DOHH2 (cell line): ENCODE data around the gene RAD9B.

Source experiments
- H3F3A ChIP-seq: fragments of 200-600 bp; sonication (generic), shearing (Covaris generic); 2 replicates; pipeline ENCODE4 v1.6.0; 2016; ENCODE audit warnings: antibody characterized with exemption, mild to moderate bottlenecking; ENCODE audit not compliant: control insufficient read depth, insufficient read depth
- H3K27ac ChIP-seq: fragments of 200-600 bp; sonication (generic); 2 replicates; pipeline ENCODE4 v1.5.1; 2014; ENCODE audit warnings: low read depth, mild to moderate bottlenecking, low read length, moderate library complexity
- H3K27me3 ChIP-seq: fragments of 200-600 bp; sonication (generic); 2 replicates; pipeline ENCODE4 v1.6.1; 2014; ENCODE audit warnings: mild to moderate bottlenecking, low read length, mixed read lengths; ENCODE audit not compliant: control insufficient read depth
- H3K36me3 ChIP-seq: fragments of 200-600 bp; sonication (generic); 2 replicates; pipeline ENCODE4 v1.6.1; 2014; ENCODE audit warnings: mild to moderate bottlenecking, low read length, moderate library complexity, mixed read lengths; ENCODE audit not compliant: control insufficient read depth
- H3K4me1 ChIP-seq: fragments of 200-600 bp; sonication (generic); 2 replicates; pipeline ENCODE4 v1.6.1; 2014; ENCODE audit warnings: mild to moderate bottlenecking, low read length, mixed read lengths; ENCODE audit not compliant: control insufficient read depth
- H3K4me2 ChIP-seq: fragments of 200-600 bp; sonication (generic); 2 replicates; pipeline ENCODE4 v1.6.0; 2014; ENCODE audit warnings: mild to moderate bottlenecking, low read length, moderate library complexity
- H3K4me3 ChIP-seq: fragments of 200-600 bp; sonication (generic); 2 replicates; pipeline ENCODE4 v1.5.1; 2014; ENCODE audit warnings: mild to moderate bottlenecking, low read length, mixed read lengths
- H3K79me2 ChIP-seq: fragments of 200-600 bp; sonication (generic); 2 replicates; pipeline ENCODE4 v1.6.1; 2014; ENCODE audit warnings: mild to moderate bottlenecking, low read length, mixed read lengths; ENCODE audit not compliant: control insufficient read depth
- H3K9me2 ChIP-seq: fragments of 200-600 bp; sonication (generic); replicated peaks from 2 replicates; pipeline ENCODE4 v1.6.1; 2014; ENCODE audit warnings: mild to moderate bottlenecking, low read length, mixed read lengths; ENCODE audit not compliant: control insufficient read depth
- H3K9me3 ChIP-seq: fragments of 200-600 bp; sonication (generic); 2 replicates; pipeline ENCODE4 v1.6.1; 2014; ENCODE audit warnings: antibody characterized with exemption, low read length, mixed read lengths; ENCODE audit not compliant: control insufficient read depth, insufficient read depth
- H4K20me1 ChIP-seq: fragments of 200-600 bp; sonication (generic); 2 replicates; pipeline ENCODE4 v1.6.0; 2014; ENCODE audit warnings: low read depth, mild to moderate bottlenecking, antibody characterized with exemption, low read length, moderate library complexity; ENCODE audit not compliant: control insufficient read depth, insufficient read depth
- EZH2phosphoT487 ChIP-seq: fragments of 200-600 bp; sonication (generic); IDR thresholded peaks from 2 replicates; pipeline ENCODE4 v1.6.1; 2017; ENCODE audit warnings: borderline replicate concordance, mild to moderate bottlenecking, antibody characterized with exemption, low read length, moderate library complexity, mixed read lengths
- TF ChIP-seq, protein P1 (sequence below): fragments of 200-600 bp; sonication (generic); IDR thresholded peaks from one replicate; pipeline ENCODE4 v1.5.1; 2014; ENCODE audit warnings: antibody characterized with exemption, mild to moderate bottlenecking, low read depth, low read length; ENCODE audit not compliant: poor library complexity, severe bottlenecking

RAD9B gene

DNA sequence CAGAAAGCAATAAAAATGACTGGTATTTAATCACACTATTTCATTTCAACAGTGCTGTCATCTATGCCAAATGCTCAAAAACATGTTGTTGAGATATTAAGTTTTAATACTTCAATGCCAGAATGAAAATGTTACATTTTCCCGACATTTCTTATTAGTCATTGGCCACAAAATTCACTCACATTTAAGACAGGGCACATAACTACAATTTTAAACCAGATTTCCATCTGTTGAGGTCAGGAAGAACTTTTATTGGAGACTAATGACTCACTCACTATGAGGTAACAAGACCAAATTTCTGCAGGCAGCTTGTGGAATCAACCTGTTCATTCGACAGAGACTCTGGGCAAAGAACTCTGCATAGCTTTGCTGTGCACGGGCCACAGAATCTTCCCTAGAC lies 44.2 kb downstream of the RAD9B start:
- peaks cover 88% of the 10 kb centered on the region for H3K79me2 ChIP-seq
- H3K4me2 ChIP-seq = no peak overlapping the region
- H3K27ac ChIP-seq = no peak overlapping the region

DNA sequence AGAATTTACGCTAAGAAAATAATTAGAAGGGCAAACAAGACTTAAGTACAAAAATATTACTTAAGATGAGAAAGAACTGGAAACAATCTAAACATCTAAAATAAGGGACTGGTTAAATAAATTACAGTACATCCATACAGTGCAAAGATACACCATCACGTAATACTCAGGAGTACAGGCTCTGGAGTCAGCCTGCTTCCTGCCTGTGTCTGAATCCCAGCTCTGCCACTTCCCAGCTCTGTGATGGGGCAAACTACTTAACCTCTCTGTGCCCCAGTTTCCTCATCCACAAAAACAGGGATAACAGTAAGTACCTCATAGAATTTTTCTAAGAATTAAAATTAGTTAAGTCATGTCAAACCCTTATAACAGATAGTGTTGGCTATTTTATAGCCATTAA lies 45.0 kb downstream of the RAD9B start:
- Histone ChIP-seq H3K4me2 (no peak overlapping the region), H4K20me1 (peaks cover 10% of the 10 kb centered on the region; the same call in 1 of the 2 replicates)

More for the DNA sequence above, 44.2 kb downstream of the RAD9B start:
- Histone ChIP-seq H4K20me1 (peaks cover 4% of the 10 kb centered on the region; the same call in 1 of the 2 replicates), H3K4me1 (no peaks in the 10 kb centered on the region), H3F3A (0 out of 2 replicates have a peak, but pooled peaks cover 2% of the 10 kb centered on the region), H3K27me3 (no peaks in the 10 kb centered on the region), H3K9me3 (no peaks in the 10 kb centered on the region), H3K36me3 (peaks cover 85% of the 10 kb centered on the region), H3K4me3 (no peak overlapping the region), H3K9me2 (no peaks in the 10 kb centered on the region)
- TF ChIP-seq, protein P1, sequence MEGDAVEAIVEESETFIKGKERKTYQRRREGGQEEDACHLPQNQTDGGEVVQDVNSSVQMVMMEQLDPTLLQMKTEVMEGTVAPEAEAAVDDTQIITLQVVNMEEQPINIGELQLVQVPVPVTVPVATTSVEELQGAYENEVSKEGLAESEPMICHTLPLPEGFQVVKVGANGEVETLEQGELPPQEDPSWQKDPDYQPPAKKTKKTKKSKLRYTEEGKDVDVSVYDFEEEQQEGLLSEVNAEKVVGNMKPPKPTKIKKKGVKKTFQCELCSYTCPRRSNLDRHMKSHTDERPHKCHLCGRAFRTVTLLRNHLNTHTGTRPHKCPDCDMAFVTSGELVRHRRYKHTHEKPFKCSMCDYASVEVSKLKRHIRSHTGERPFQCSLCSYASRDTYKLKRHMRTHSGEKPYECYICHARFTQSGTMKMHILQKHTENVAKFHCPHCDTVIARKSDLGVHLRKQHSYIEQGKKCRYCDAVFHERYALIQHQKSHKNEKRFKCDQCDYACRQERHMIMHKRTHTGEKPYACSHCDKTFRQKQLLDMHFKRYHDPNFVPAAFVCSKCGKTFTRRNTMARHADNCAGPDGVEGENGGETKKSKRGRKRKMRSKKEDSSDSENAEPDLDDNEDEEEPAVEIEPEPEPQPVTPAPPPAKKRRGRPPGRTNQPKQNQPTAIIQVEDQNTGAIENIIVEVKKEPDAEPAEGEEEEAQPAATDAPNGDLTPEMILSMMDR = no peak
- TF ChIP-seq EZH2phosphoT487 = no peak

DNA sequence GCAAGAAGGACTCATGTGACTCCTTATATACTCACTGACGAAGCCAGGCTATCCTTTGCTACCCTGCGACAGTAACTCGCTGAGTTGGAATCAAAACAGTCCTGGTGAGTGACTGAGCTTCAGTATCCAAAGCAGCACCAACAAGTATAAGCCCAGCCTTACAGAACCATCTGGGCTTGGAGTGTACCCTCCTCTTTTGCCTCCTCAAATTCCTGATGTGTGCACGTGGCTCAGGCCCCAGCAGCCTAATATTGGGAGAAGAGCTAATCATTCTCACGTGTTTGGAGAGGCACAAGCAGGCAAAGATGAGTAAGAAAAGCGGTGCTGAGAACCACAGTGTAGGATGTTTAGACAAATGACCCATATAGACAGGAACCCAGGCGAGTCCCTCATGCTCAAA lies 46.5 kb downstream of the RAD9B start:
- Histone ChIP-seq H3K9me3 (no peaks in the 10 kb centered on the region), H3K4me3 (no peak overlapping the region), H3K27ac (no peak overlapping the region), H3K9me2 (no peaks in the 10 kb centered on the region), H3K36me3 (peaks cover 74% of the 10 kb centered on the region), H3F3A (no peaks in the 10 kb centered on the region), H3K4me1 (no peaks in the 10 kb centered on the region), H3K27me3 (no peaks in the 10 kb centered on the region), H3K79me2 (peaks cover 92% of the 10 kb centered on the region), H3K4me2 (no peak overlapping the region), H4K20me1 (peaks cover 10% of the 10 kb centered on the region; the same call in 1 of the 2 replicates)
- TF ChIP-seq EZH2phosphoT487 = no peak
- TF ChIP-seq, protein P1 = no peak

More for the DNA sequence above, 45.0 kb downstream of the RAD9B start:
- no peaks in the 10 kb centered on the region for H3K4me1 ChIP-seq
- no peak overlapping the region for H3K27ac ChIP-seq
- H3K9me2 ChIP-seq = no peaks in the 10 kb centered on the region
- H3K79me2 ChIP-seq = peaks cover 90% of the 10 kb centered on the region
- H3K27me3 ChIP-seq = no peaks in the 10 kb centered on the region
- TF ChIP-seq EZH2phosphoT487 = no peak
- TF ChIP-seq, protein P1 = no peak
- H3F3A ChIP-seq = 0 out of 2 replicates have a peak, but pooled peaks cover 2% of the 10 kb centered on the region
- no peak overlapping the region for H3K4me3 ChIP-seq
- H3K36me3 ChIP-seq = peaks cover 86% of the 10 kb centered on the region
- H3K9me3 ChIP-seq = no peaks in the 10 kb centered on the region
